GM12878 (cell line): Measurements from ENCODE around the gene BATF. TPM values are rescaled to one million over a fixed set of nuclear protein-coding genes. Genes with fewer than 3 reads are reported as not detected.
A peak's percentile ranks its signal among the peaks of the same experiment; 100 is the strongest.

Experiments
- BRCA1 ChIP-seq: IDR thresholded peaks from 2 replicates; pipeline ENCODE4 v1.6.1; 2011; ENCODE audit warnings: low read depth, low read length, improper control_type of control experiment
- CHD4 ChIP-seq: fragments of 200-600 bp; sonication (generic); IDR thresholded peaks from 2 replicates; pipeline ENCODE4 v1.6.1; 2016; ENCODE audit warnings: mild to moderate bottlenecking
- CREB1 ChIP-seq: IDR thresholded peaks from 2 replicates; pipeline ENCODE4 v1.6.1; 2012; ENCODE audit warnings: low read depth, mild to moderate bottlenecking, inconsistent platforms
- E2F4 ChIP-seq: IDR thresholded peaks from 2 replicates; pipeline ENCODE4 v1.6.1; 2012; ENCODE audit warnings: low read depth, low read length, improper control_type of control experiment
- EGR1 ChIP-seq, 2 experiments: IDR thresholded peaks; 1 replicate in 1 of 2; 2 replicates in 1 of 2; pipeline ENCODE4 v1.6.1; 2011 to 2012; ENCODE audit warnings: low read depth in 2 of 2, low read length in 2 of 2, borderline replicate concordance in 1 of 2, mild to moderate bottlenecking in 1 of 2, moderate library complexity in 1 of 2
- HDGF ChIP-seq: fragments of 450-650 bp; IDR thresholded peaks from 2 replicates; pipeline ENCODE4 v1.6.1; 2016; ENCODE audit warnings: antibody characterized with exemption
- KDM1A ChIP-seq: fragments of 200-600 bp; sonication (generic); IDR thresholded peaks from 2 replicates; pipeline ENCODE4 v1.6.1; 2016; ENCODE audit warnings: borderline replicate concordance
- NFIC ChIP-seq: IDR thresholded peaks from 2 replicates; pipeline ENCODE4 v1.6.1; 2012; ENCODE audit warnings: low read depth, mild to moderate bottlenecking, inconsistent platforms, low read length, moderate library complexity
- POLR2A ChIP-seq: IDR thresholded peaks from 2 replicates; pipeline ENCODE4 v1.6.1; 2011; ENCODE audit warnings: low read depth, mild to moderate bottlenecking, low read length
- POLR2AphosphoS2 ChIP-seq: IDR thresholded peaks from 2 replicates; pipeline ENCODE4 v1.6.1; 2011; ENCODE audit warnings: low read depth, mild to moderate bottlenecking, low read length, improper control_type of control experiment, moderate library complexity
- RAD51 ChIP-seq: fragments of 450-650 bp; IDR thresholded peaks from 2 replicates; pipeline ENCODE4 v1.6.1; 2016; ENCODE audit warnings: moderate library complexity, mild to moderate bottlenecking, inconsistent platforms
- SUZ12 ChIP-seq: fragments of 200-600 bp; sonication (generic); IDR thresholded peaks from one replicate; pipeline ENCODE4 v1.6.1; 2018; ENCODE audit warnings: antibody characterized with exemption, mild to moderate bottlenecking; ENCODE audit not compliant: unreplicated experiment
- TCF12 ChIP-seq: IDR thresholded peaks from 2 replicates; pipeline ENCODE4 v1.6.1; 2011; ENCODE audit warnings: low read depth, mild to moderate bottlenecking, low read length
- ZBED1 ChIP-seq: IDR thresholded peaks from 2 replicates; pipeline ENCODE4 v1.6.1; 2016; ENCODE audit warnings: borderline replicate concordance
- ZBTB4 ChIP-seq: fragments of 450-650 bp; formaldehyde crosslinking; IDR thresholded peaks from 2 replicates; pipeline ENCODE4 v1.4.0; 2022; ENCODE audit warnings: mild to moderate bottlenecking, moderate library complexity
- ZBTB40 ChIP-seq: fragments of 450-650 bp; IDR thresholded peaks from 2 replicates; pipeline ENCODE4 v1.6.1; 2016; ENCODE audit warnings: mild to moderate bottlenecking, moderate library complexity, borderline replicate concordance
- polyA plus RNA-seq, 11 experiments: library from polyadenylated mRNA; depleted of rRNA in 4 of 11; unstranded in 6 of 11; stranded (reverse) in 5 of 11; fragments of >200 nt; fragmentation: Nextera tagmentation in 4 of 11; fragmentation: Illumina TruSeq in 1 of 11; extraction: Ambion mirVana in 4 of 11; extraction: Trizol in 1 of 11; gene quantifications; 1 replicate in 1 of 11; 2 replicates in 10 of 11; pipeline versions ENCODE4 v1.2.1 to v1.2.3, GENCODE V29; 2011 to 2016; ENCODE audit warnings: inconsistent platforms in 2 of 11, missing spikeins in 2 of 11, low read depth in 1 of 11
- total RNA-seq, 4 experiments: library from RNA; depleted of rRNA in 3 of 4; stranded (reverse); fragments of >200 nt in 3 of 4; fragmentation: Illumina TruSeq in 1 of 4; extraction: Trizol in 1 of 4; gene quantifications; 2 replicates each; pipeline versions ENCODE4 v1.2.1 to v1.2.3, GENCODE V29; 2013 to 2021
- TF ChIP-seq, protein P1 (sequence below): fragments of 450-650 bp; IDR thresholded peaks from 2 replicates; pipeline ENCODE4 v1.6.1; 2017; ENCODE audit warnings: low read depth, mild to moderate bottlenecking, moderate library complexity
- TF ChIP-seq, protein P2 (sequence below): fragments of 450-650 bp; formaldehyde crosslinking; IDR thresholded peaks from 2 replicates; pipeline ENCODE4 v1.5.0; 2022; ENCODE audit warnings: mild to moderate bottlenecking, missing genetic modification characterization

The BATF gene
- total and polyA plus RNA-seq, 10 of the 15 experiments (the other 5 are each of a cell fraction or from before 2014, with no cell fraction given), result 10.0 to 154 (median 103) TPM

GRCh38 chr14:75497191-75497590 lies 25.1 kb upstream of the BATF start (continued):
- TF ChIP-seq, protein P1, sequence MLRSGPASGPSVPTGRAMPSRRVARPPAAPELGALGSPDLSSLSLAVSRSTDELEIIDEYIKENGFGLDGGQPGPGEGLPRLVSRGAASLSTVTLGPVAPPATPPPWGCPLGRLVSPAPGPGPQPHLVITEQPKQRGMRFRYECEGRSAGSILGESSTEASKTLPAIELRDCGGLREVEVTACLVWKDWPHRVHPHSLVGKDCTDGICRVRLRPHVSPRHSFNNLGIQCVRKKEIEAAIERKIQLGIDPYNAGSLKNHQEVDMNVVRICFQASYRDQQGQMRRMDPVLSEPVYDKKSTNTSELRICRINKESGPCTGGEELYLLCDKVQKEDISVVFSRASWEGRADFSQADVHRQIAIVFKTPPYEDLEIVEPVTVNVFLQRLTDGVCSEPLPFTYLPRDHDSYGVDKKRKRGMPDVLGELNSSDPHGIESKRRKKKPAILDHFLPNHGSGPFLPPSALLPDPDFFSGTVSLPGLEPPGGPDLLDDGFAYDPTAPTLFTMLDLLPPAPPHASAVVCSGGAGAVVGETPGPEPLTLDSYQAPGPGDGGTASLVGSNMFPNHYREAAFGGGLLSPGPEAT, result peak; percentile 53; the same call in 1 of the 2 replicates
- TF ChIP-seq CHD4 (no peak), ZBTB4 (CRISPR knock-in tag) (no peak), EGR1 (IDR thresholded peaks at IDR 0.05; ENCODE audit: borderline replicate concordance in 1 of 2, low read depth in 2 of 2, low read length in 2 of 2) (peak in 1 of 2 experiments; percentile 87; a peak in 2 of 3 replicates), CREB1 (no peak), TCF12 (peak; percentile 65; the same call in 1 of the 2 replicates), E2F4 (no peak), SUZ12 (no peak), RAD51 (no peak), HDGF (no peak), NFIC (peak; percentile 61; the same call in 1 of the 2 replicates), POLR2AphosphoS2 (no peak), KDM1A (no peak), ZBED1 (peak; percentile 65; the same call in 1 of the 2 replicates), BRCA1 (no peak), ZBTB40 (no peak), POLR2A (no peak)
- TF ChIP-seq, protein P2, sequence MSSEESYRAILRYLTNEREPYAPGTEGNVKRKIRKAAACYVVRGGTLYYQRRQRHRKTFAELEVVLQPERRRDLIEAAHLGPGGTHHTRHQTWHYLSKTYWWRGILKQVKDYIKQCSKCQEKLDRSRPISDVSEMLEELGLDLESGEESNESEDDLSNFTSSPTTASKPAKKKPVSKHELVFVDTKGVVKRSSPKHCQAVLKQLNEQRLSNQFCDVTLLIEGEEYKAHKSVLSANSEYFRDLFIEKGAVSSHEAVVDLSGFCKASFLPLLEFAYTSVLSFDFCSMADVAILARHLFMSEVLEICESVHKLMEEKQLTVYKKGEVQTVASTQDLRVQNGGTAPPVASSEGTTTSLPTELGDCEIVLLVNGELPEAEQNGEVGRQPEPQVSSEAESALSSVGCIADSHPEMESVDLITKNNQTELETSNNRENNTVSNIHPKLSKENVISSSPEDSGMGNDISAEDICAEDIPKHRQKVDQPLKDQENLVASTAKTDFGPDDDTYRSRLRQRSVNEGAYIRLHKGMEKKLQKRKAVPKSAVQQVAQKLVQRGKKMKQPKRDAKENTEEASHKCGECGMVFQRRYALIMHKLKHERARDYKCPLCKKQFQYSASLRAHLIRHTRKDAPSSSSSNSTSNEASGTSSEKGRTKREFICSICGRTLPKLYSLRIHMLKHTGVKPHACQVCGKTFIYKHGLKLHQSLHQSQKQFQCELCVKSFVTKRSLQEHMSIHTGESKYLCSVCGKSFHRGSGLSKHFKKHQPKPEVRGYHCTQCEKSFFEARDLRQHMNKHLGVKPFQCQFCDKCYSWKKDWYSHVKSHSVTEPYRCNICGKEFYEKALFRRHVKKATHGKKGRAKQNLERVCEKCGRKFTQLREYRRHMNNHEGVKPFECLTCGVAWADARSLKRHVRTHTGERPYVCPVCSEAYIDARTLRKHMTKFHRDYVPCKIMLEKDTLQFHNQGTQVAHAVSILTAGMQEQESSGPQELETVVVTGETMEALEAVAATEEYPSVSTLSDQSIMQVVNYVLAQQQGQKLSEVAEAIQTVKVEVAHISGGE (CRISPR knock-in tag), result no peak
